GM15510 (cell line): ENCODE data around the gene GPR17.

ENCODE experiments used
- POLR2A ChIP-seq: IDR thresholded peaks from 3 replicates; pipeline ENCODE4 v1.6.1; 2011; ENCODE audit warnings: borderline replicate concordance; ENCODE audit not compliant: insufficient read length; ENCODE audit errors: extremely low read depth

The GPR17 gene

DNA sequence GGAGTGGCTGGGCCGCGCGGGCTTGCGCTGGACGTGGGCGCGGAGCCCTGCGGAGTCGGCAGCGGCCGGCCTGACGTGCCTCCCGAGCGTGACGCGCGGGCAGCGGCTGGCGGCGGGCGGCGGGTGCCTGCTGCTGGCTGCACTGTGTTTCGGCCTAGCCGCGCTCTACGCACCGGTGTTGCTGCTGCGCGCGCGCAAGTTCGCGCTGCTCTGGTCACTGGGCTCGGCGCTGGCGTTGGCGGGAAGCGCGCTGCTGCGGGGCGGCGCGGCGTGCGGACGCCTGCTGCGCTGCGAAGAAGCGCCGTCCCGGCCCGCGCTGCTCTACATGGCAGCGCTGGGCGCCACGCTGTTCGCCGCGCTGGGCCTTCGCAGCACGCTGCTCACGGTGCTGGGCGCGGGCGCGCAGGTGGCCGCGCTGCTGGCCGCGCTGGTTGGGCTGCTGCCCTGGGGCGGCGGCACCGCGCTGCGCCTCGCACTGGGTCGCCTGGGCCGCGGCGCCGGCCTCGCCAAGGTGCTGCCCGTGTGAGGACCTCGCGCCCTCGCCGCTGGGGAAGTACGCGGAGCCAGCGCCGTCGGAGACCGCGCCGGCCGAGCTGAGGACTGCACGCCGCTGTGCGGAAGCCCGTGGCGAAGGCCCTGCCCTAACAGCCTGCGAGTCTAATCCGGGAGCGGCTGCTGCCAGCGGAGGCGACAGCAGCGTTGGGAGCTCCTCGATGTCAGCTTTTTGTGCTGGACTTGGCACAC is 55.9 kb downstream of the GPR17 start:
- TF ChIP-seq POLR2A = peak; percentile 58
